ENCODE data around the gene MRPS23. TPM values are rescaled to one million over a fixed set of nuclear protein-coding genes. Genes with fewer than 3 reads are reported as not detected.
A peak's percentile ranks its signal among the peaks of the same experiment; 100 is the strongest.

MRPS23 gene
- total and polyA plus RNA-seq, 2 of the 13 experiments (the other 11 are each of a cell fraction or from before 2014, with no cell fraction given) = 63.2 to 181 TPM

GRCh38 chr17:57887161-57887560 is 37.3 kb upstream of the MRPS23 start:
- no peak for FAIRE-seq
- 91% methylated on average over 4 of the region's 4 CpGs for WGBS (ENCODE audit: low lambda C conversion rate)
- H4K20me1 ChIP-seq (ENCODE audit: insufficient read depth, low read length) = no peaks in the 10 kb centered on the region
- H3K27ac ChIP-seq (ENCODE audit: extremely low read length, insufficient read depth, low read length) = no peak overlapping the region
- intact Hi-C loops (cut with micrococcal nuclease; ENCODE audit: unreplicated experiment) (no loop called here), in situ Hi-C loops (cut with HindIII; ENCODE audit: extremely low pct_ligation_motif_present, low pct_unique_long_range_greater_than_20kb) (no loop called here)
- H3K27me3 ChIP-seq (ENCODE audit: control insufficient read depth in 1 of 2, insufficient read depth in 2 of 2, low read length in 2 of 2) = no peaks in the 10 kb centered on the region
- DNase-seq (ENCODE audit: low spot score) = no peak
- H3K4me1 ChIP-seq (ENCODE audit: insufficient read depth, low read length) = peaks cover 22% of the 10 kb centered on the region
- no peak for TF ChIP-seq HCFC1 (IDR thresholded peaks at IDR 0.05; ENCODE audit: low read depth, low read length)
- TF ChIP-seq PRPF4 (IDR thresholded peaks at IDR 0.05; ENCODE audit: low read depth, low read length, poor library complexity, severe bottlenecking) = no peak
- BruUV-seq (replicated peaks) = no TSS peak
- no peak overlapping the region for H2AFZ ChIP-seq (ENCODE audit: low read length)
- no peak overlapping the region for H3K4me3 ChIP-seq (replicated peaks in 1 of 3; ENCODE audit: insufficient read depth in 1 of 3, low read depth in 2 of 3, low read length in 3 of 3)
- ATAC-seq = no peak
- peaks cover 0 to 2% of the 10 kb centered on the region in 2 experiments; a peak in 1 of 5 replicates for H3K36me3 ChIP-seq (replicated peaks in 1 of 2; ENCODE audit: control insufficient read depth in 1 of 2, insufficient read depth in 2 of 2, low read length in 2 of 2)
- POLR2A ChIA-PET = no interaction called here
- H3K9me3 ChIP-seq (ENCODE audit: low read length) = no peaks in the 10 kb centered on the region
- H3K4me2 ChIP-seq (ENCODE audit: low read depth, low read length) = no peak overlapping the region
- no peaks in the 10 kb centered on the region for H3K79me2 ChIP-seq (ENCODE audit: insufficient read depth, low read length)
- CTCF ChIA-PET (ENCODE audit: low intra/inter-chr PET ratio, low total read pairs) = no interaction called here
- H3K9ac ChIP-seq (ENCODE audit: insufficient read depth, low read depth, low read length) = no peak overlapping the region

- H3K79me2 ChIP-seq (ENCODE audit: insufficient read depth, low read length) = no peaks in the 10 kb centered on the region
- WGBS (ENCODE audit: low lambda C conversion rate) = 85% methylated on average over 4 of the region's 4 CpGs
- no peak overlapping the region for H3K4me3 ChIP-seq (replicated peaks in 1 of 3; ENCODE audit: insufficient read depth in 1 of 3, low read depth in 2 of 3, low read length in 3 of 3)
- H4K20me1 ChIP-seq (ENCODE audit: insufficient read depth, low read length) = no peaks in the 10 kb centered on the region
- H3K9ac ChIP-seq (ENCODE audit: insufficient read depth, low read depth, low read length) = no peak overlapping the region
- intact Hi-C loops (cut with micrococcal nuclease; ENCODE audit: unreplicated experiment) = no loop called here
- no peaks in the 10 kb centered on the region for H3K27me3 ChIP-seq (ENCODE audit: control insufficient read depth in 1 of 2, insufficient read depth in 2 of 2, low read length in 2 of 2)
- BruUV-seq (replicated peaks) = no TSS peak
- TF ChIP-seq NFIC (IDR thresholded peaks at IDR 0.05; ENCODE audit: low read length) = no peak
- TF ChIP-seq ZNF629 (CRISPR knock-in tag; conservative IDR thresholded peaks at IDR 0.05) = peak; percentile 78
- CTCF ChIA-PET (ENCODE audit: low intra/inter-chr PET ratio, low total read pairs) = no interaction called here
- POLR2A ChIA-PET = no interaction called here
- H3K4me1 ChIP-seq (ENCODE audit: insufficient read depth, low read length) = peaks cover 28% of the 10 kb centered on the region
- H3K27ac ChIP-seq (ENCODE audit: extremely low read length, insufficient read depth, low read length) = no peak overlapping the region
- H3K4me2 ChIP-seq (ENCODE audit: low read depth, low read length) = no peak overlapping the region
- peaks cover 0 to 2% of the 10 kb centered on the region in 2 experiments; a peak in 1 of 5 replicates for H3K36me3 ChIP-seq (replicated peaks in 1 of 2; ENCODE audit: control insufficient read depth in 1 of 2, insufficient read depth in 2 of 2, low read length in 2 of 2)
- ATAC-seq = no peak
- no peaks in the 10 kb centered on the region for H3K9me3 ChIP-seq (ENCODE audit: low read length)
- in situ Hi-C loops (cut with HindIII; ENCODE audit: extremely low pct_ligation_motif_present, low pct_unique_long_range_greater_than_20kb) = no loop called here
- DNase-seq (ENCODE audit: low spot score) = no peak
- H2AFZ ChIP-seq (ENCODE audit: low read length) = no peak overlapping the region
- FAIRE-seq = no peak
These were observed 36.2 kb upstream of the MRPS23 start for GRCh38 chr17:57886020-57886419.

Data from HepG2 (cell line).